ENCODE data around the gene CYP2C19.

DNA sequence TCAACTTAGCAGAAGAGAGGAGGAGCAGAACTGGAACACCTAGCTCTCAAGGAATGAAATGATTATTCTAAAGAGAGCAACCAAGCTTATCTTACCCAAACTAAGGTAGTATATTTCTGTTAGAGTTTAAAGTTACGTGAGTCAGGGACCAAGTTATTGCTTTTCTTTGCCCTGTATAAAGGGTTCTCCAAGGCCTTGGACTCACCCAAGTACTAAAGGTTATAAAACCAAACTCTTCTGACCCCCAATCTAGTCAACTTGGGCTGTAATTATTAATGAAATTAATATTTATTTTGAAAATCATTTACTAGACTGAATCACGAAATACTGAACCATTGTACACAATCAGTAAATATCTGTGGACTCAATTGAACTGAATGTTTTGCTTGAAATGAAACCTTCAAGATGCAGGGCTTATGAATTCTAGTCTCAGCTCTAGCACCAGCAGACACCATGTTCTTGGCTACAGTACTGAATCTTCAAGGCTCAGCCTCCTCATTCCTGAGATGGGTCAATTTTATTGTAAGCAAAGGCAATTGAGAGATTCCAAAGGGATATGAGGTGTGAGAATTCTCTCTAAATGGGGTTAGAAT is 1.8 kb upstream of the CYP2C19 start:
- TF ChIP-seq POLR2AphosphoS5 (IDR thresholded peaks at IDR 0.05; ENCODE audit: low read depth, low read length) (no peak), SIN3A (IDR thresholded peaks at IDR 0.05; ENCODE audit: borderline replicate concordance, insufficient read depth, low read length) (no peak), TAF1 (IDR thresholded peaks at IDR 0.05; ENCODE audit: borderline replicate concordance, insufficient read depth, low read length) (no peak)

Measured in PFSK-1 (cell line).